GM10847 (cell line): ENCODE data around the gene CSGALNACT2.

Source experiments
- POLR2A ChIP-seq: IDR thresholded peaks from 2 replicates; pipeline ENCODE4 v1.6.1; 2011; ENCODE audit not compliant: insufficient read length; ENCODE audit errors: extremely low read depth

CSGALNACT2 gene

GRCh38 chr10:43128331-43128730 lies 9.9 kb upstream of the CSGALNACT2 start:
- no peak for TF ChIP-seq POLR2A

- TF ChIP-seq POLR2A: no peak
Observed at GRCh38 chr10:43128958-43129706, 9.1 kb upstream of the CSGALNACT2 start.

- TF ChIP-seq POLR2A: no peak
Observed at GRCh38 chr10:43130770-43131171, 7.5 kb upstream of the CSGALNACT2 start.

- no peak for TF ChIP-seq POLR2A
Observed at GRCh38 chr10:43131256-43131655, 7.0 kb upstream of the CSGALNACT2 start.

- no peak for TF ChIP-seq POLR2A
Observed at GRCh38 chr10:43131906-43132305, 6.3 kb upstream of the CSGALNACT2 start.

- TF ChIP-seq POLR2A: no peak
Observed at GRCh38 chr10:43132867-43133787, 5.1 kb upstream of the CSGALNACT2 start.

- no peak for TF ChIP-seq POLR2A
Observed at GRCh38 chr10:43134126-43134905, 3.9 kb upstream of the CSGALNACT2 start.

GRCh38 chr10:43135064-43135463 lies 3.2 kb upstream of the CSGALNACT2 start:
- TF ChIP-seq POLR2A: no peak

GRCh38 chr10:43135656-43136055 lies 2.6 kb upstream of the CSGALNACT2 start:
- no peak for TF ChIP-seq POLR2A

- no peak for TF ChIP-seq POLR2A
Observed at GRCh38 chr10:43136432-43136831, 1.8 kb upstream of the CSGALNACT2 start.

GRCh38 chr10:43136995-43137716 lies 1.1 kb upstream of the CSGALNACT2 start:
- TF ChIP-seq POLR2A: no peak

- no peak for TF ChIP-seq POLR2A
Observed at GRCh38 chr10:43137717-43138020, 576 bp upstream of the CSGALNACT2 start.

- no peak for TF ChIP-seq POLR2A
Observed at GRCh38 chr10:43138757-43139241, 554 bp downstream of the CSGALNACT2 start.

- TF ChIP-seq POLR2A: no peak
Observed at GRCh38 chr10:43141421-43141820, 3.2 kb downstream of the CSGALNACT2 start.

- no peak for TF ChIP-seq POLR2A
Observed at GRCh38 chr10:43145311-43145710, 7.1 kb downstream of the CSGALNACT2 start.
